OCI-LY3 (cell line): ENCODE results near the gene PARG.
"Not testable (repeated sequence)": the region's sequence is repeated elsewhere in the genome, so short reads cannot be mapped to it uniquely, and the experiment has no call there.

Experiments used
- H2AFZ ChIP-seq: fragments of 200-600, 300-600 bp; shearing (Covaris generic); 2 replicates; pipeline ENCODE4 v1.6.0; 2014; ENCODE audit warnings: antibody characterized with exemption, low read depth, low read length
- H3K27ac ChIP-seq: fragments of 200-600, 300-600 bp; sonication (generic); 2 replicates; pipeline ENCODE4 v1.5.1; 2014; ENCODE audit warnings: mild to moderate bottlenecking, low read length, moderate library complexity, mixed read lengths
- H3K27me3 ChIP-seq: fragments of 200-600, 300-600 bp; sonication (generic); 2 replicates; pipeline ENCODE4 v1.6.1; 2014; ENCODE audit warnings: low read depth, low read length, mixed read lengths
- H3K36me3 ChIP-seq: fragments of 200-600, 300-600 bp; sonication (generic); replicated peaks from 2 replicates; pipeline ENCODE3; 2014; ENCODE audit warnings: low read depth, low read length, mixed read lengths
- H3K4me1 ChIP-seq: fragments of 300-600, 200-600 bp; sonication (generic); 2 replicates; pipeline ENCODE4 v1.6.1; 2014; ENCODE audit warnings: low read length, mixed read lengths
- H3K4me2 ChIP-seq: fragments of 200-600, 300-600 bp; sonication (generic); 2 replicates; pipeline ENCODE4 v1.6.1; 2014; ENCODE audit warnings: low read length, mixed read lengths
- H3K4me3 ChIP-seq: fragments of 300-600, 200-600 bp; sonication (generic); 2 replicates; pipeline ENCODE4 v1.5.1; 2014; ENCODE audit warnings: antibody characterized with exemption, mild to moderate bottlenecking, low read length, moderate library complexity
- H3K79me2 ChIP-seq: fragments of 300-600, 200-600 bp; shearing (Covaris generic); 2 replicates; pipeline ENCODE4 v1.6.1; 2014; ENCODE audit warnings: mild to moderate bottlenecking, low read length, mixed read lengths
- H3K9ac ChIP-seq: fragments of 300-600, 200-600 bp; shearing (Covaris generic); 2 replicates; pipeline ENCODE4 v1.6.0; 2014; ENCODE audit warnings: mild to moderate bottlenecking, low read length, moderate library complexity
- H3K9me3 ChIP-seq: fragments of 200-600, 300-600 bp; shearing (Covaris generic); 2 replicates; pipeline ENCODE4 v1.6.1; 2014; ENCODE audit warnings: low read length, mixed read lengths; ENCODE audit not compliant: insufficient read depth
- H4K20me1 ChIP-seq: fragments of 200-600, 300-600 bp; sonication (generic); 2 replicates; pipeline ENCODE4 v1.6.1; 2016; ENCODE audit warnings: low read length, mixed read lengths; ENCODE audit not compliant: insufficient read depth

The PARG gene

GRCh38 chr10:49941447-49942338 is at the start of gene PARG, which contains the start of gene TIMM23B:
TSS of gene PARG (minus strand) at chr10:49942027. CDS start at chr10:49941725, 302 bp downstream.
TSS of gene TIMM23B (plus strand) at chr10:49942053. CDS start at chr10:49942195, 142 bp downstream.
- Histone ChIP-seq H3K9ac (peak within 1 kb of the TSS; percentile 77), H3K79me2 (peaks cover 59% of the 10 kb centered on the region), H3K4me2 (peak within 1 kb of the TSS; percentile 77), H3K4me3 (peak within 1 kb of the TSS; percentile 91)
- not testable (repeated sequence) for H3K4me1 ChIP-seq, H3K9me3 ChIP-seq, H3K27me3 ChIP-seq, H4K20me1 ChIP-seq, H3K36me3 ChIP-seq, H2AFZ ChIP-seq, H3K27ac ChIP-seq

DNA sequence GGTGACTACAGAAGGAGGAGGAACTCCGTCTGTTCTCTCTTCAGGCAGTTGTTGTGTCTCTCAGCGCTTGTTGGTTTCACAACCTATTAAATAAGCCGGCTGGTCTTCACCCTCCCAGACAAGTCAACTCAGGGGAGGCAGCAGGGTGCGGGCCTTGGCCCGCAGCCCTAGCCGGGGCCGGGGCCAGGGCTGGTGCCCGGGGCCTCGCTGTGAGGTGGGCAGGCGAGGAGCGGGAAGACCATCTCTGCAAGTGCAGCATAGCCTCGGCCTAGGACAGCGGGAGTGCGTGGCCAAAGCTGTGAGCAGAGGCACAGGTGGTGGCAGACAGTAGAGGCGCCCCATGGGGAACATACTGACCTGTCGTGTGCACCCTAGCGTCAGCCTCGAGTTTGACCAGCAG is 46.5 kb upstream of the PARG start, which contains the start of gene AGAP6:
AGAP6 (plus strand) TSS at position 31 of the 400 bp plus-strand sequence; CDS start at position 341, 310 bp downstream.
- not testable (repeated sequence) for H3K4me2 ChIP-seq, H3K27ac ChIP-seq, H3K4me1 ChIP-seq

DNA sequence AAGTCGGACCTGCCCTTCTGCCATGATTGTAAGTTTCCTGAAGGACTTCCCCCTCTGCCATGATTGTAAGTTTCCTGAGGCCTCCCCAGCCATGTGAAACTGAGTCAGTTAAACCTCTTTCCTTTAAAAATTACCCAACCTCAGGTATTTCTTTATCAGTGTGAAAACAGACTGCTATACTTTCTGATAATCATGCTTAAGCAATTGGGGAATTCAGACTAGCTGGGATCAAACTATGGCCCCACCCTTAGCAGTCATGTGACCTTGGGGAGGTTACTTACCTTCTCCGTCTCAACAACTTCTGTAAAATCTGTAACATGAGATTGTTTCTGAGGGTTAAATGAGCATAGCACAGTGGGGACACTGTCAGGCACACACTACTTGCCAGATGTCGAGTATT is 45.4 kb upstream of the PARG start:
- not testable (repeated sequence) for H3K27me3 ChIP-seq, H3K4me1 ChIP-seq, H3K36me3 ChIP-seq, H2AFZ ChIP-seq, H3K27ac ChIP-seq, H3K9me3 ChIP-seq, H3K4me2 ChIP-seq, H3K9ac ChIP-seq, H3K79me2 ChIP-seq, H4K20me1 ChIP-seq, H3K4me3 ChIP-seq

More for the DNA sequence above, 46.5 kb upstream of the PARG start, which contains the start of gene AGAP6:
- H3K9me3 ChIP-seq, H3K9ac ChIP-seq, H3K79me2 ChIP-seq, H4K20me1 ChIP-seq, H3K36me3 ChIP-seq, H2AFZ ChIP-seq, H3K27me3 ChIP-seq, H3K4me3 ChIP-seq: not testable (repeated sequence)

DNA sequence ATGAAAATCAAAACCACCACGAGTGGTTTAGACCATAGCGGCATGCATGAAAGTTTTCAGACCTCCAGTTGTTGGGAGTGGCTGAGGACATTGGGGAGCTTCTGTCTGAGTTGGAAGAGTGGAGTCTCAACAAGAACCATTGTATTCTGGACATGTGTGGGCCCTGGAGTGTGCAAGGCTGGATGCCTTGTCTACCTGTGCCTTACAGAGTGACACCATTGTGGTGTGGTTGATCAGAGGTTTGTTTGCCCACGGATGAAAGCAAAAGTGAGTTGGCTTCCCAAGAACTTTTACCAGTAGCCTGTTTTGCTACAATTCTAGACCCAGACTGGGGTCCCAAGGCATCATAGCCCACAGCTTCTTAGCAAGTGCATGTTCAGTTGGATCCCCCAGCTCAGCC is 35.9 kb upstream of the PARG start:
- H3K27ac ChIP-seq, H4K20me1 ChIP-seq, H3K4me2 ChIP-seq, H3K36me3 ChIP-seq, H3K9me3 ChIP-seq, H3K79me2 ChIP-seq, H3K4me3 ChIP-seq, H3K27me3 ChIP-seq, H3K4me1 ChIP-seq, H2AFZ ChIP-seq, H3K9ac ChIP-seq: not testable (repeated sequence)

- not testable (repeated sequence) for H3K79me2 ChIP-seq, H3K9me3 ChIP-seq, H3K36me3 ChIP-seq, H4K20me1 ChIP-seq, H3K9ac ChIP-seq, H2AFZ ChIP-seq, H3K4me1 ChIP-seq, H3K4me3 ChIP-seq, H3K4me2 ChIP-seq, H3K27ac ChIP-seq, H3K27me3 ChIP-seq
Measured at GRCh38 chr10:49972094-49972493, 30.3 kb upstream of the PARG start.

DNA sequence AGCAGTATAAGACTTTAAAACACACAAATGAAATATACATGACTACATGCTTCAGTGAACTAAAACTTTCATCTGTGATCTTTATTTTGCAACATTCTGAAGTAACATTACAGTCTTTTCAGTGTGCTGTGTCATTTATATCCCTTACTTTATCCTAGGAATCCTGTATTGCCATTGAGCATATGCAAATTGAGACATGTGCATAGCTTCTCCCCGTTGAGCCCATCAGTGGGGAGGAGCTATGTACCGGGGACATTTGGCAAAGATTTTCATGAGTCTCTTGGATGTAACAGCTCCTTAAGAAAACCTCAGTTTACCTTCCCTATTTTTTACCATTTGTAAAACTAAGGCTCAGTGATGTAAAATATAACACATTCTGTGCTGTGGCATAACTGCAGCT is 29.6 kb upstream of the PARG start:
- not testable (repeated sequence) for H3K4me3 ChIP-seq, H3K9me3 ChIP-seq, H3K9ac ChIP-seq, H3K27ac ChIP-seq, H3K36me3 ChIP-seq, H3K4me1 ChIP-seq, H3K27me3 ChIP-seq, H3K79me2 ChIP-seq, H2AFZ ChIP-seq, H4K20me1 ChIP-seq, H3K4me2 ChIP-seq

GRCh38 chr10:49970331-49970857 is 28.6 kb upstream of the PARG start:
- not testable (repeated sequence) for H3K4me3 ChIP-seq, H4K20me1 ChIP-seq, H3K36me3 ChIP-seq, H3K9ac ChIP-seq, H2AFZ ChIP-seq, H3K27ac ChIP-seq, H3K9me3 ChIP-seq, H3K79me2 ChIP-seq, H3K4me2 ChIP-seq, H3K4me1 ChIP-seq, H3K27me3 ChIP-seq

DNA sequence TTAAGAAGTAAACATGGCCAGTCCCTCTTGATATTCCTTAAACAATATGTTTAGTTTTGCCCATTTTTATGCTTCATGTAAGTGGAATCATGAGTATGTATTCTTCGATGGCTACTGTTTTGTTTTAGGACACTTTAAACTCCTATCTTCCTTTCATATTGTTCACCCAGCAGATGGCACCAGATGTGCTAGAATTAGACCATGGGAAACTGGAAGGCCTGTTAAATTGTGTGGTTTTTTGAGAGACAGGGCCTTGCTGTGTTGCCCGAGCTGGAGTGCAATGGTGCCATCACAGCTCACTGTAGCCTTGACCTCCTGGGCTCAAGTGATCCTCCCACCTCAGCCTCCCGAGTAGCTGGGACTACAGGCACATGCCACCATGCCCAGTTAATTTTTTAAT is 11.3 kb upstream of the PARG start:
- not testable (repeated sequence) for H3K4me3 ChIP-seq, H3K27me3 ChIP-seq, H3K36me3 ChIP-seq, H3K9me3 ChIP-seq, H3K4me2 ChIP-seq, H3K9ac ChIP-seq, H4K20me1 ChIP-seq, H3K27ac ChIP-seq, H3K4me1 ChIP-seq, H2AFZ ChIP-seq, H3K79me2 ChIP-seq

DNA sequence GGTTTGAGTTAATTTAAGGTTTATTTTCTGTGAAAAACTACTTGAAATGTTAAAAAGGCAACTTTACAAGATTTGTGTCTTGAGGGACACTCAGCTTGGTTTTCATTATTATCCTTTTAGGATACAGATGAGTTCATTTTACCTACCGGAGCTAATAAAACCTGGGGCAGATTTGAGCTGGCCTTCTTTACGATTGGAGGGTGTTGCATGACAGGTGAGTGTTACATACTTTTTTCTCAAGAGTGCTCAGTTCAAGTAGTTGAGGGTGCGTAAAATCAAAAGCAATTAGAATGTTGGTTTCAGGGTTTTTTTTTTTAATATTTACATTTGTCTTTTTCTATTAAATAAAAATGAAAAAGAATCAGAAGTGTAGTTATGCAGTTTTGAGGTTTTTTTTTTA is 10.2 kb upstream of the PARG start:
- peaks cover 11% of the 10 kb centered on the region for H3K79me2 ChIP-seq
- not testable (repeated sequence) for H3K36me3 ChIP-seq, H4K20me1 ChIP-seq

More for the DNA sequence above, 10.2 kb upstream of the PARG start:
- H3K27me3 ChIP-seq, H3K9me3 ChIP-seq, H3K4me2 ChIP-seq, H2AFZ ChIP-seq, H3K4me1 ChIP-seq, H3K4me3 ChIP-seq, H3K9ac ChIP-seq, H3K27ac ChIP-seq: not testable (repeated sequence)
